Transverse colon (tissue), 4 donors: ENCODE results near the gene CCHCR1. TPM values are rescaled to one million over a fixed set of nuclear protein-coding genes. Genes with fewer than 3 reads are reported as not detected.
"Not testable (repeated sequence)": the region's sequence is repeated elsewhere in the genome, so short reads cannot be mapped to it uniquely, and the experiment has no call there.

Source experiments
- DNase-seq: peaks from one replicate; pipeline ENCODE4 v3.0.0-alpha.2; 2019
- H3K27ac ChIP-seq, 4 donors: fragments of 200-600 bp; sonication (generic); 2 replicates each; pipeline ENCODE4 v1.5.1; 2016 to 2018; ENCODE audit warnings: inconsistent platforms in 4 of 4
- H3K27me3 ChIP-seq: fragments of 200-600 bp; sonication (generic); 2 replicates; pipeline ENCODE4 v1.5.1; 2017; ENCODE audit warnings: inconsistent platforms
- H3K36me3 ChIP-seq, 4 donors: fragments of 200-600 bp; sonication (generic); 2 replicates each; pipeline ENCODE4 v1.5.1; 2017 to 2019; ENCODE audit warnings: inconsistent platforms in 4 of 4
- H3K4me1 ChIP-seq, 4 donors: fragments of 200-600 bp; sonication (generic); 2 replicates each; pipeline ENCODE4 v1.5.1; 2017 to 2020; ENCODE audit warnings: inconsistent platforms in 4 of 4
- H3K4me3 ChIP-seq, 4 donors: fragments of 200-600 bp; sonication (generic); 1 replicate in 1 of 4; 2 replicates in 3 of 4; pipeline versions ENCODE4 v1.5.1 to v1.6.1; 2017 to 2019; ENCODE audit warnings: inconsistent platforms in 4 of 4
- H3K9me3 ChIP-seq, 2 donors: fragments of 200-600 bp; sonication (generic); 2 replicates each; pipeline ENCODE4 v1.5.1; 2017 to 2019; ENCODE audit warnings: inconsistent platforms in 2 of 2
- EP300 ChIP-seq: sonication (generic); formaldehyde crosslinking; IDR thresholded peaks from one replicate; pipeline ENCODE4 v1.6.1; 2017; ENCODE audit warnings: antibody characterized with exemption, low read depth
- POLR2A ChIP-seq: fragments of 450-650 bp; IDR thresholded peaks from one replicate; pipeline ENCODE4 v1.6.1; 2016; ENCODE audit warnings: antibody characterized with exemption, mild to moderate bottlenecking, moderate library complexity
- POLR2AphosphoS5 ChIP-seq, 3 donors: sonication (generic); formaldehyde crosslinking; IDR thresholded peaks; one replicate each; pipeline ENCODE4 v1.6.1; 2016; ENCODE audit warnings: antibody characterized with exemption in 3 of 3
- WGBS, 2 donors: methylation state at CpG; one replicate each; pipeline ENCODE4 v1.1.5; 2018; ENCODE audit warnings: low coverage in 1 of 2; 5-methylcytosine and 5-hydroxymethylcytosine counted together
- in situ Hi-C, 4 donors: fragments of 200-750 bp; cut with MboI; loops; one replicate each; pipeline versions ENCODE4 v1.15.0 to v1.15.1; 2017; ENCODE audit warnings: low sequenced_read_pairs in 3 of 4, low pct_ligation_motif_present in 1 of 4, low pct_unique_long_range_greater_than_20kb in 1 of 4
- intact Hi-C: fragments of 100-400 bp; cut with DNase I; formaldehyde crosslinking; loops from one replicate; pipeline ENCODE4 v1.15.1; 2023; ENCODE audit warnings: low total_unique reads
- total RNA-seq, 4 donors: library from RNA; depleted of rRNA; stranded (reverse); fragments of >200 nt; gene quantifications; one replicate each; pipeline ENCODE4 v1.1.0, GENCODE V29; 2016
- TF ChIP-seq, protein P1 (sequence below), 5 experiments: fragments of 200-600 bp in 3 of 5; fragments of 450-650 bp in 2 of 5; sonication (generic) in 3 of 5; IDR thresholded peaks; 1 replicate in 2 of 5; 2 replicates in 3 of 5; pipeline ENCODE4 v1.5.1; 2016 to 2017; ENCODE audit warnings: antibody characterized with exemption in 5 of 5, inconsistent platforms in 3 of 5, mild to moderate bottlenecking in 2 of 5, moderate library complexity in 1 of 5

Gene CCHCR1
- total RNA-seq, 4 donors from 2014 or later, result 15.0 to 44.1 (median 29.9) TPM

DNA sequence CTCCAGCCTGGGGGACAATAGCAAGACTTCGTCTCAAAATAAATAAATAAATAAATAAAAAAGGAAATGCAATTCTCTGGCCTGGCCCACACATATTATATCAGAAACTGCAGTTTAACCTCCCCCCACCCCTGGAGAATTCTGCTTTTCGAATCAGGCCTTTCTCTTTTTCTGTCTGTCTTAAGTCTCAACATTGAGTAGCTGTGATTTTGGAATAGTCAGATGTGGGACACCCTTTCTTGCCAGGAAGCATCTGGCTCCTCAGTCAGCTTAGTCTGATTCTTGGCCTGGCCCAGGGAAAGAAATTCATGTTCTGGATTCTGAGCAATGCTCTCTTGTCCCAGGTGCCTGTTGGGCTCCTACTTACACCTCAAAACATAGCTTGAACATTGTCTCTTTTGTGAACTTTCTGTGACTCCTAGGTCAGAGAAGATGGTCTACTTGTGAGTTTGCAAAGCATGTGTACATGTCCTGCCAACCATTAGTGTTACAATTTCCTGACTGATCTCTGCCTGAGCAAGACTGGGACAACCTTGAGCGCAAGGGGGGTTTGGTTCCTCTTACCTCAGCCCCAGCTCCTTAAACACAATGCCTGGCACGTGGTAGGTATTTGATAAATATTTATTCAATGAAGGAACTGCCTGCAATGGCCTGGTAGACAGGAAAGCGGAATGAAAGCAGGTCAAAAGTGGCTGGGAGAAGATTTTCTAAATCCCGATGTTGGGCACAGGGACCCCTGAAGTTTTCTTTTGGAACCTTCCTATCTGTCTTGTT is 36.6 kb upstream of the CCHCR1 start:
- Histone ChIP-seq H3K27me3 (no peaks in the 10 kb centered on the region), H3K4me1 (peaks cover 0 to 16% (median 9%) of the 10 kb centered on the region in 4 donors), H3K9me3 (no peaks in the 10 kb centered on the region), H3K27ac (no peak overlapping the region), H3K36me3 (no peaks in the 10 kb centered on the region), H3K4me3 (no peak overlapping the region)
- TF ChIP-seq POLR2A, result no peak
- TF ChIP-seq, protein P1, sequence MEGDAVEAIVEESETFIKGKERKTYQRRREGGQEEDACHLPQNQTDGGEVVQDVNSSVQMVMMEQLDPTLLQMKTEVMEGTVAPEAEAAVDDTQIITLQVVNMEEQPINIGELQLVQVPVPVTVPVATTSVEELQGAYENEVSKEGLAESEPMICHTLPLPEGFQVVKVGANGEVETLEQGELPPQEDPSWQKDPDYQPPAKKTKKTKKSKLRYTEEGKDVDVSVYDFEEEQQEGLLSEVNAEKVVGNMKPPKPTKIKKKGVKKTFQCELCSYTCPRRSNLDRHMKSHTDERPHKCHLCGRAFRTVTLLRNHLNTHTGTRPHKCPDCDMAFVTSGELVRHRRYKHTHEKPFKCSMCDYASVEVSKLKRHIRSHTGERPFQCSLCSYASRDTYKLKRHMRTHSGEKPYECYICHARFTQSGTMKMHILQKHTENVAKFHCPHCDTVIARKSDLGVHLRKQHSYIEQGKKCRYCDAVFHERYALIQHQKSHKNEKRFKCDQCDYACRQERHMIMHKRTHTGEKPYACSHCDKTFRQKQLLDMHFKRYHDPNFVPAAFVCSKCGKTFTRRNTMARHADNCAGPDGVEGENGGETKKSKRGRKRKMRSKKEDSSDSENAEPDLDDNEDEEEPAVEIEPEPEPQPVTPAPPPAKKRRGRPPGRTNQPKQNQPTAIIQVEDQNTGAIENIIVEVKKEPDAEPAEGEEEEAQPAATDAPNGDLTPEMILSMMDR (IDR thresholded peaks at IDR 0.05), result no peak
- TF ChIP-seq EP300, result no peak
- TF ChIP-seq POLR2AphosphoS5 (IDR thresholded peaks at IDR 0.05), result no peak
- in situ Hi-C loops (loop anchor here (5.0 to 10.0 kb wide), 5 partner anchors 57 to 173 kb away; partner anchors contain the start of gene PSORS1C2 (in 3 of the 4)), intact Hi-C loops (no loop called here)
- WGBS, 2 donors, result 74% methylated on average over 6 of the region's 6 CpGs
- DNase-seq, result no peak

GRCh38 chr6:31193206-31193605 is 35.6 kb upstream of the CCHCR1 start:
- Histone ChIP-seq H3K27ac (no peak overlapping the region), H3K27me3 (no peaks in the 10 kb centered on the region), H3K4me1 (peaks cover 0 to 6% (median 3%) of the 10 kb centered on the region in 4 donors), H3K36me3 (no peaks in the 10 kb centered on the region), H3K9me3 (no peaks in the 10 kb centered on the region), H3K4me3 (no peak overlapping the region)
- intact Hi-C loops, result loop anchor here (2.0 kb wide), 1 partner anchor 56 kb away; no protein-coding TSS in a partner anchor
- no peak for DNase-seq
- 81 to 100% methylated on average over 2 to 8 of the region's 8 CpGs for WGBS, 2 donors
- no peak for TF ChIP-seq POLR2A
- no peak for TF ChIP-seq EP300
- no peak for TF ChIP-seq POLR2AphosphoS5 (IDR thresholded peaks at IDR 0.05)
- TF ChIP-seq, protein P1 (IDR thresholded peaks at IDR 0.05), result no peak
- in situ Hi-C loops, result loop anchor here (5.0 to 10.0 kb wide), 5 partner anchors 56 to 174 kb away; partner anchors contain the start of gene PSORS1C2 (in 3 of the 4)

DNA sequence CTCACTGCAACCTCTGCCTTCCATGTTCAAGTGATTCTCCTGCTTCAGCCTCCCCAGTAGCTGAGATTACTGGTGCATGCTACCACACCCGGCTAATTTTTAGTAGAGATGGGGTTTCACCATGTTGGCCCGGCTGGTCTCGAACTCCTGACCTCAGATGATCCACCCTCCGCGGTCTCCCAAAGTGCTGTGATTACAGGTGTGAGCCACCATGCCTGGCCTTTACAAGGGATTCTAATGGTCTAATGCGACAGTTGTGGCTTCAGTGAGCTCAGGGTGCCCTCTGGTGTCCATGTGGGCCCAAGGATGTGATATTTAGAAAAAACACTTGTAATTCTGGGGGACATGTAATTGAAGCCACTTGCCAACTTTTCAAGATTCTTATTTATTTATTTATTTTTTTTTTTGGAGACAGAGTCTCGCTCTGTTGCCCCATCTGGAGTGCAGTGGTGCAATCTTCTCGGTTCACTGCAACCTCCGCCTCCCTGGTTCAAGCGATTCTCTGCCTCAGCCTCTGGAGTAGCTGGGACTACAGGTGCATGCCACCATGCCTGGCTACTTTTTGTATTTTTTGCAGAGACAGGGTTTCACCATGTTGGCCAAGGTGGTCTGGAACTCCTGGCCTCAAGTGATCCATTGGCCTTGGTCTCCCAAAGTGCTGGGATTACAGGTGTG is 35.0 kb upstream of the CCHCR1 start:
- H3K9me3 ChIP-seq, H3K4me3 ChIP-seq, H3K36me3 ChIP-seq, H3K27me3 ChIP-seq, H3K4me1 ChIP-seq, H3K27ac ChIP-seq: not testable (repeated sequence)
- in situ Hi-C loops, result loop anchor here (5.0 to 10.0 kb wide), 5 partner anchors 55 to 175 kb away; partner anchors contain the start of gene PSORS1C2 (in 3 of the 4)
- DNase-seq, result peak; percentile 83
- intact Hi-C loops, result loop anchor here (2.0 kb wide), 1 partner anchor 56 kb away; no protein-coding TSS in a partner anchor
- TF ChIP-seq, protein P1 (IDR thresholded peaks at IDR 0.05), result peak; percentile 58 to 87 (median 68)
- WGBS, 2 donors, result 48 to 56% methylated on average over 7 to 10 of the region's 10 CpGs

- DNase-seq, result no peak
- intact Hi-C loops, result no loop called here
- no peaks in the 10 kb centered on the region for H3K27me3 ChIP-seq
- H3K4me1 ChIP-seq, result peaks cover 0 to 10% (median 7%) of the 10 kb centered on the region in 4 donors
- no peak overlapping the region for H3K27ac ChIP-seq
- TF ChIP-seq, protein P1 (IDR thresholded peaks at IDR 0.05), result no peak
- TF ChIP-seq POLR2A, result no peak
- no peak for TF ChIP-seq POLR2AphosphoS5 (IDR thresholded peaks at IDR 0.05)
- TF ChIP-seq EP300, result no peak
- no peaks in the 10 kb centered on the region for H3K36me3 ChIP-seq
- no peak overlapping the region for H3K4me3 ChIP-seq
- 70 to 77% methylated on average over 1 to 4 of the region's 4 CpGs for WGBS, 2 donors
- in situ Hi-C loops, result loop anchor here (5.0 to 10.0 kb wide), 5 partner anchors 53 to 177 kb away; partner anchors contain the start of gene PSORS1C2 (in 3 of the 4)
- no peaks in the 10 kb centered on the region for H3K9me3 ChIP-seq
Observed at GRCh38 chr6:31190488-31190887, 32.9 kb upstream of the CCHCR1 start.

- DNase-seq, in situ Hi-C loops, H3K4me3 ChIP-seq, H3K27ac ChIP-seq, H3K36me3 ChIP-seq, H3K9me3 ChIP-seq, H3K27me3 ChIP-seq, intact Hi-C loops: not testable (repeated sequence)
- 80 to 83% methylated on average over 3 of the region's 3 CpGs for WGBS, 2 donors
- H3K4me1 ChIP-seq, result peaks cover 0 to 10% (median 7%) of the 10 kb centered on the region in 4 donors
Observed at GRCh38 chr6:31189223-31189622, 31.6 kb upstream of the CCHCR1 start.
